Liver (tissue), 9 donors: ENCODE results near the gene GRK1. TPM values are rescaled to one million over a fixed set of nuclear protein-coding genes. Genes with fewer than 3 reads are reported as not detected.

Source experiments
- DNase-seq: peaks from one replicate; pipeline ENCODE4 v3.0.0-alpha.2; 2017; ENCODE audit warnings: low spot score
- H3K27ac ChIP-seq, 2 donors: one replicate each; pipeline ENCODE4 v1.7.0; 2013; ENCODE audit warnings: inconsistent platforms in 2 of 2, low read length in 2 of 2, control low read depth in 1 of 2, low read depth in 1 of 2, mild to moderate bottlenecking in 1 of 2
- H3K27me3 ChIP-seq, 4 donors: one replicate each; pipeline versions ENCODE4 v1.6.1 to v1.7.0; 2013; ENCODE audit warnings: low read length in 3 of 4, inconsistent platforms in 1 of 4, mild to moderate bottlenecking in 1 of 4, moderate library complexity in 1 of 4; ENCODE audit not compliant: control insufficient read depth in 4 of 4, insufficient read depth in 4 of 4
- H3K36me3 ChIP-seq, 4 donors: one replicate each; pipeline versions ENCODE4 v1.6.1 to v1.7.0; 2013; ENCODE audit warnings: low read length in 3 of 4, mild to moderate bottlenecking in 3 of 4, low read depth in 1 of 4, moderate library complexity in 1 of 4; ENCODE audit not compliant: control insufficient read depth in 4 of 4, insufficient read depth in 3 of 4
- H3K4me1 ChIP-seq, 4 donors: one replicate each; pipeline versions ENCODE4 v1.6.1 to v1.7.0; 2013; ENCODE audit warnings: low read length in 3 of 4, mild to moderate bottlenecking in 3 of 4, moderate library complexity in 1 of 4; ENCODE audit not compliant: control insufficient read depth in 4 of 4, insufficient read depth in 4 of 4
- H3K4me3 ChIP-seq, 3 donors: one replicate each; pipeline versions ENCODE4 v1.6.1 to v1.7.0; 2013; ENCODE audit warnings: low read length in 3 of 3, control low read depth in 1 of 3, low read depth in 1 of 3, mild to moderate bottlenecking in 1 of 3
- H3K9ac ChIP-seq, 2 donors: one replicate each; pipeline ENCODE4 v1.7.0; 2013; ENCODE audit warnings: low read length in 2 of 2, mild to moderate bottlenecking in 2 of 2, moderate library complexity in 2 of 2, control low read depth in 1 of 2, low read depth in 1 of 2
- H3K9me3 ChIP-seq, 4 donors: one replicate each; pipeline versions ENCODE4 v1.6.1 to v1.7.0; 2013; ENCODE audit warnings: low read length in 3 of 4; ENCODE audit not compliant: control insufficient read depth in 4 of 4
- FOXA1 ChIP-seq: IDR thresholded peaks from 2 replicates; pipeline ENCODE4 v1.6.1; 2016; ENCODE audit warnings: antibody characterized with exemption
- FOXA2 ChIP-seq: IDR thresholded peaks from 2 replicates; pipeline ENCODE4 v1.6.1; 2016; ENCODE audit warnings: antibody characterized with exemption
- GABPA ChIP-seq, 2 donors: IDR thresholded peaks in 1 of 2; conservative IDR thresholded peaks in 1 of 2; 2 replicates each; pipeline ENCODE4 v1.6.1; 2016; ENCODE audit warnings: antibody characterized with exemption in 2 of 2, mild to moderate bottlenecking in 1 of 2, moderate library complexity in 1 of 2
- HNF4G ChIP-seq: IDR thresholded peaks from 2 replicates; pipeline ENCODE4 v1.6.1; 2016; ENCODE audit warnings: antibody characterized with exemption
- JUND ChIP-seq, 2 donors: IDR thresholded peaks; 2 replicates each; pipeline ENCODE4 v1.6.1; 2016; ENCODE audit warnings: antibody characterized with exemption in 2 of 2
- NR2F2 ChIP-seq: IDR thresholded peaks from 2 replicates; pipeline ENCODE4 v1.6.1; 2016; ENCODE audit warnings: antibody characterized with exemption
- RAD21 ChIP-seq, 2 donors: IDR thresholded peaks; 2 replicates each; pipeline ENCODE4 v1.6.1; 2016; ENCODE audit warnings: antibody characterized with exemption in 2 of 2, mild to moderate bottlenecking in 2 of 2
- RXRA ChIP-seq, 2 donors: IDR thresholded peaks; 2 replicates each; pipeline ENCODE4 v1.6.1; 2017 to 2018; ENCODE audit warnings: antibody characterized with exemption in 2 of 2, mild to moderate bottlenecking in 1 of 2
- SP1 ChIP-seq: IDR thresholded peaks from 2 replicates; pipeline ENCODE4 v1.6.1; 2018; ENCODE audit warnings: antibody characterized with exemption, mild to moderate bottlenecking
- TAF1 ChIP-seq: conservative IDR thresholded peaks from 2 replicates; pipeline ENCODE4 v1.6.1; 2016; ENCODE audit warnings: antibody characterized with exemption, mild to moderate bottlenecking
- YY1 ChIP-seq: IDR thresholded peaks from 2 replicates; pipeline ENCODE4 v1.6.1; 2016; ENCODE audit warnings: antibody characterized with exemption, mild to moderate bottlenecking
- WGBS: extraction: QIAGEN DNeasy Blood & Tissue Kit; methylation state at CpG from one replicate; pipeline ENCODE4 v1.1.7; 2013; 5-methylcytosine and 5-hydroxymethylcytosine counted together
- polyA plus RNA-seq, 2 donors: library from polyadenylated mRNA; stranded (reverse) in 1 of 2; unstranded in 1 of 2; fragments of 200-250 nt in 1 of 2; fragments of >200 nt in 1 of 2; fragmentation: Nextera tagmentation in 1 of 2; extraction: Ambion mirVana in 1 of 2; gene quantifications; one replicate each; pipeline versions ENCODE4 v1.2.1 to v1.2.3, GENCODE V29; 2013 to 2015
- total RNA-seq, 2 donors: library from RNA; depleted of rRNA; stranded (reverse); fragments of >200 nt; gene quantifications; one replicate each; pipeline ENCODE4 v1.2.3, GENCODE V29; 2014
- TF ChIP-seq, protein P1 (sequence below): IDR thresholded peaks from 2 replicates; pipeline ENCODE4 v1.6.1; 2016; ENCODE audit warnings: antibody characterized with exemption
- TF ChIP-seq, protein P2 (sequence below): IDR thresholded peaks from 2 replicates; pipeline ENCODE4 v1.6.1; 2016; ENCODE audit warnings: antibody characterized with exemption
- TF ChIP-seq, protein P3 (sequence below): IDR thresholded peaks from 2 replicates; pipeline ENCODE4 v1.6.1; 2016; ENCODE audit warnings: antibody characterized with exemption, mild to moderate bottlenecking
- TF ChIP-seq, protein P4 (sequence below): IDR thresholded peaks from 2 replicates; pipeline ENCODE4 v1.6.1; 2016; ENCODE audit warnings: antibody characterized with exemption
- donor health status: healthy.
- donor health status: healthy.
- donor health status: healthy.
- donor health status: healthy.
- donor health status: healthy.

GRK1 gene
- total and polyA plus RNA-seq, 4 donors = 0.05 TPM; not detected in 3

DNA sequence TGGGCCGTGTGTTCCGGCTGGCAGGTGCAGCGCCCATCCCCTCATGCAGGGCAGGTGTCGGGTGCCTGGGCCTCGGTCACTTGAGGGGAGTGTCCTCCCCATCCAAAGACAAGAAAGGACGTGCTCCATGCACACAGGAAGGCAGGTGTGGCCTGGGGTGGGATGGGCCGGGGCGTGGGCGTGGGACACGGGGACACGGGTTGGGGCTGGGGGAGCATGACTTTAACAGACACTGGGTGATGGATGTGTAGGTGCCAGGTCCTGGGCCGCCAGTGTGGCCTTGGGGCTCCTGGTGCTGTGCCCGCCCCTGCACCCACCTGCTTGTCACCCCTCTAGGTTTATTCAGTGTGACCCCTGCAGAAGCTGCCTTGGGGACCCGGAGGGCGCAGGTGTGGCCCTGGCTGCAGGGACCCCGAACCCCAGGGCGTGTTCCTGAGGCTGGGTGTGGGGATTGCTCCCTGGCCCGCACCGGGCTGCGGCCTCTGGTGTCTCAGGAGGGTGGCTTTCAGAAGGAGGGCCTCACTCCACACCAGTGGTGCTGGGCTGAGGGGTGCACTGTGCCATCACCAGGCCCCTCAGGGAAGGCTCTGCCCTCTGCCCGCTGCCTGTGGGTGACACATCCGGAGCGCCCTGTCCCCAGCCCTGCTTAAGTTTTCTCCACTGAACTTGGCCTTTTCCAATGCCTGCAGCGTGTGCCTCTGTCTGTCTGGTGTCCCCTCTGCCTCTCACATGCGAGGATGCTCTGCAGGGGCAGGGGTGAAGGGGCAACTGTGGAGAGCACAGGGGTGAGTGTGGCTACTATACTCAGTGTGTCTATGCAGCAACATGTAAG is 97.2 kb downstream of the GRK1 start:
- H3K27me3 ChIP-seq = peaks cover 0 to 15% (median 1%) of the 10 kb centered on the region in 4 donors

DNA sequence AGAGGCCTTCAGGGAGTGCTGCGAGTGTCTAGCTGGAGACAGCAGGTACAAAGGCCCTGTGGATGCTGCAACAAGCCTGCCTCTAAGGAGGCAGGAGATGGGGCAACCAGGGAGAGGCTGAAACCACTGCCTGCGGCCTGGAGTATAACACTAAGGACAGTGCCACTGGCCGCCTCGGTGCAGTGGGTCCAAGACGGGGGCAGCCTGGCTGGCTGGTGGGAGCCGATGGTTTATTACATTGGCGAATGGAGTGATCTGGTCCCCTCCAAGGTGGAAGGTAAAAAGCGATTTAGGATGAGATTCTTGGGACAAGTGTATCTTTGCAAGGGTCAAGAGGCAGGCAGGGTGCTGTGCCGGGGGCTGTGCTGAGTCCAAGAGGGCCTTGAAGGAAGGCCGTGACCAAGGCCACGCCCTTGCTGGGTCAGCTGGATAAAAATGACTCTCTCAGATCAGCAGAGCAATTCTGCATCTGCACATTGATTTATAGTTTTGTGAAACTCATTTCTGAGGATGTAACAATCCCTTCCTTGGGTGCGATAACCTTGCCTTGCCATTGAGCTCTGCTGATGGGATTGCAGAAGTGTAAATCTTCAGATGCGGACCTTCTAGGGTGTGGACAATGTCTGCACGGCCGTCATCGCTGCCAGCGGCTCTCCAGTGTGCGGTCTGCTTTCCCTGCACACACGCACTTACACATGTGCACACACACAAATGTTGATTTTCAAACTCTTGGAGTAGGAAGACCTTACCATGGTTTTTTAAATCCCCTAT is 98.0 kb downstream of the GRK1 start:
- peaks cover 0 to 3% (median 0%) of the 10 kb centered on the region in 4 donors for H3K36me3 ChIP-seq
- peaks cover 0 to 1% (median 0%) of the 10 kb centered on the region in 4 donors for H3K4me1 ChIP-seq
- no peak for DNase-seq
- H3K9ac ChIP-seq = no peak overlapping the region
- 85% methylated on average over 19 of the region's 19 CpGs for WGBS
- no peak for TF ChIP-seq SP1
- TF ChIP-seq RAD21 (IDR thresholded peaks at IDR 0.05) = no peak
- no peak for TF ChIP-seq RXRA (IDR thresholded peaks at IDR 0.05)
- TF ChIP-seq JUND (IDR thresholded peaks at IDR 0.05) = no peak
- TF ChIP-seq FOXA1 = no peak
- TF ChIP-seq, protein P1, sequence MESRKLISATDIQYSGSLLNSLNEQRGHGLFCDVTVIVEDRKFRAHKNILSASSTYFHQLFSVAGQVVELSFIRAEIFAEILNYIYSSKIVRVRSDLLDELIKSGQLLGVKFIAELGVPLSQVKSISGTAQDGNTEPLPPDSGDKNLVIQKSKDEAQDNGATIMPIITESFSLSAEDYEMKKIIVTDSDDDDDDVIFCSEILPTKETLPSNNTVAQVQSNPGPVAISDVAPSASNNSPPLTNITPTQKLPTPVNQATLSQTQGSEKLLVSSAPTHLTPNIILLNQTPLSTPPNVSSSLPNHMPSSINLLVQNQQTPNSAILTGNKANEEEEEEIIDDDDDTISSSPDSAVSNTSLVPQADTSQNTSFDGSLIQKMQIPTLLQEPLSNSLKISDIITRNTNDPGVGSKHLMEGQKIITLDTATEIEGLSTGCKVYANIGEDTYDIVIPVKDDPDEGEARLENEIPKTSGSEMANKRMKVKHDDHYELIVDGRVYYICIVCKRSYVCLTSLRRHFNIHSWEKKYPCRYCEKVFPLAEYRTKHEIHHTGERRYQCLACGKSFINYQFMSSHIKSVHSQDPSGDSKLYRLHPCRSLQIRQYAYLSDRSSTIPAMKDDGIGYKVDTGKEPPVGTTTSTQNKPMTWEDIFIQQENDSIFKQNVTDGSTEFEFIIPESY = no peak
- TF ChIP-seq, protein P2, sequence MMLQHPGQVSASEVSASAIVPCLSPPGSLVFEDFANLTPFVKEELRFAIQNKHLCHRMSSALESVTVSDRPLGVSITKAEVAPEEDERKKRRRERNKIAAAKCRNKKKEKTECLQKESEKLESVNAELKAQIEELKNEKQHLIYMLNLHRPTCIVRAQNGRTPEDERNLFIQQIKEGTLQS = no peak
- TF ChIP-seq HNF4G = no peak
- TF ChIP-seq TAF1 = no peak
- TF ChIP-seq, protein P3, sequence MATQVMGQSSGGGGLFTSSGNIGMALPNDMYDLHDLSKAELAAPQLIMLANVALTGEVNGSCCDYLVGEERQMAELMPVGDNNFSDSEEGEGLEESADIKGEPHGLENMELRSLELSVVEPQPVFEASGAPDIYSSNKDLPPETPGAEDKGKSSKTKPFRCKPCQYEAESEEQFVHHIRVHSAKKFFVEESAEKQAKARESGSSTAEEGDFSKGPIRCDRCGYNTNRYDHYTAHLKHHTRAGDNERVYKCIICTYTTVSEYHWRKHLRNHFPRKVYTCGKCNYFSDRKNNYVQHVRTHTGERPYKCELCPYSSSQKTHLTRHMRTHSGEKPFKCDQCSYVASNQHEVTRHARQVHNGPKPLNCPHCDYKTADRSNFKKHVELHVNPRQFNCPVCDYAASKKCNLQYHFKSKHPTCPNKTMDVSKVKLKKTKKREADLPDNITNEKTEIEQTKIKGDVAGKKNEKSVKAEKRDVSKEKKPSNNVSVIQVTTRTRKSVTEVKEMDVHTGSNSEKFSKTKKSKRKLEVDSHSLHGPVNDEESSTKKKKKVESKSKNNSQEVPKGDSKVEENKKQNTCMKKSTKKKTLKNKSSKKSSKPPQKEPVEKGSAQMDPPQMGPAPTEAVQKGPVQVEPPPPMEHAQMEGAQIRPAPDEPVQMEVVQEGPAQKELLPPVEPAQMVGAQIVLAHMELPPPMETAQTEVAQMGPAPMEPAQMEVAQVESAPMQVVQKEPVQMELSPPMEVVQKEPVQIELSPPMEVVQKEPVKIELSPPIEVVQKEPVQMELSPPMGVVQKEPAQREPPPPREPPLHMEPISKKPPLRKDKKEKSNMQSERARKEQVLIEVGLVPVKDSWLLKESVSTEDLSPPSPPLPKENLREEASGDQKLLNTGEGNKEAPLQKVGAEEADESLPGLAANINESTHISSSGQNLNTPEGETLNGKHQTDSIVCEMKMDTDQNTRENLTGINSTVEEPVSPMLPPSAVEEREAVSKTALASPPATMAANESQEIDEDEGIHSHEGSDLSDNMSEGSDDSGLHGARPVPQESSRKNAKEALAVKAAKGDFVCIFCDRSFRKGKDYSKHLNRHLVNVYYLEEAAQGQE = no peak
- TF ChIP-seq FOXA2 = no peak
- TF ChIP-seq NR2F2 = no peak
- TF ChIP-seq GABPA (IDR thresholded peaks at IDR 0.05 in 1 of 2, conservative IDR thresholded peaks at IDR 0.05 in 1 of 2) = no peak
- no peak for TF ChIP-seq YY1
- TF ChIP-seq, protein P4, sequence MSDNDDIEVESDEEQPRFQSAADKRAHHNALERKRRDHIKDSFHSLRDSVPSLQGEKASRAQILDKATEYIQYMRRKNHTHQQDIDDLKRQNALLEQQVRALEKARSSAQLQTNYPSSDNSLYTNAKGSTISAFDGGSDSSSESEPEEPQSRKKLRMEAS = no peak
- no peak overlapping the region for H3K27ac ChIP-seq
- H3K9me3 ChIP-seq = no peaks in the 10 kb centered on the region
- peaks cover 0 to 8% (median 1%) of the 10 kb centered on the region in 4 donors for H3K27me3 ChIP-seq
- no peak overlapping the region for H3K4me3 ChIP-seq

More for the DNA sequence above, 97.2 kb downstream of the GRK1 start:
- Histone ChIP-seq H3K27ac (no peak overlapping the region), H3K4me3 (no peak overlapping the region), H3K9ac (no peak overlapping the region), H3K9me3 (no peaks in the 10 kb centered on the region), H3K36me3 (peaks cover 0 to 3% (median 0%) of the 10 kb centered on the region in 4 donors), H3K4me1 (peaks cover 0 to 9% (median 5%) of the 10 kb centered on the region in 4 donors)
- DNase-seq = no peak
- 83% methylated on average over 25 of the region's 25 CpGs for WGBS
- no peak for TF ChIP-seq JUND (IDR thresholded peaks at IDR 0.05)
- TF ChIP-seq GABPA (IDR thresholded peaks at IDR 0.05 in 1 of 2, conservative IDR thresholded peaks at IDR 0.05 in 1 of 2) = no peak
- TF ChIP-seq, protein P1 = no peak
- no peak for TF ChIP-seq FOXA1
